Gastrocnemius medialis (tissue), 4 donors: Measurements from ENCODE around the gene PCSK1. TPM values are rescaled to one million over a fixed set of nuclear protein-coding genes. Genes with fewer than 3 reads are reported as not detected.

Source experiments
- ATAC-seq, 2 donors: fragments of 150-250 bp; one replicate each; pipeline ENCODE4 v1.9.1; 2016
- DNase-seq, 2 donors: peaks; one replicate each; pipeline ENCODE4 v3.0.0-alpha.2; 2019
- H3K27ac ChIP-seq, 4 donors: fragments of 200-600 bp; sonication (generic); 1 replicate in 1 of 4; 2 replicates in 3 of 4; pipeline ENCODE4 v1.5.1; 2016 to 2018; ENCODE audit warnings: mild to moderate bottlenecking in 2 of 4, moderate library complexity in 1 of 4
- H3K27me3 ChIP-seq, 3 donors: fragments of 200-600 bp; sonication (generic) in 2 of 3; 1 replicate in 1 of 3; 2 replicates in 2 of 3; pipeline versions ENCODE4 v1.5.1 to v1.6.0; 2016 to 2019; ENCODE audit warnings: mild to moderate bottlenecking in 1 of 3, moderate library complexity in 1 of 3
- H3K36me3 ChIP-seq, 2 donors: fragments of 200-600 bp; sonication (generic) in 1 of 2; one replicate each; pipeline ENCODE4 v1.5.1; 2017 to 2018
- H3K4me1 ChIP-seq, 2 donors: fragments of 200-600 bp; sonication (generic) in 1 of 2; one replicate each; pipeline ENCODE4 v1.5.1; 2016 to 2017; ENCODE audit warnings: mild to moderate bottlenecking in 2 of 2
- H3K4me3 ChIP-seq, 4 donors: fragments of 200-600 bp; sonication (generic) in 3 of 4; 1 replicate in 1 of 4; 2 replicates in 3 of 4; pipeline ENCODE4 v1.5.1; 2016 to 2019; ENCODE audit warnings: mild to moderate bottlenecking in 2 of 4
- H3K9me3 ChIP-seq, 3 donors: fragments of 200-600 bp; sonication (generic) in 2 of 3; 1 replicate in 1 of 3; 2 replicates in 2 of 3; pipeline ENCODE4 v1.5.1; 2016 to 2019
- in situ Hi-C, 4 donors: fragments of 200-750 bp; cut with MboI; loops; one replicate each; pipeline versions ENCODE4 v1.15.0 to v1.8.0; 2017; ENCODE audit warnings: low sequenced_read_pairs in 4 of 4
- intact Hi-C: fragments of 100-400 bp; cut with DNase I; formaldehyde crosslinking; loops from one replicate; pipeline ENCODE4 v1.15.1; 2023; ENCODE audit warnings: low total_unique reads
- total RNA-seq, 4 donors: library from RNA; depleted of rRNA; stranded (reverse); fragments of >200 nt; gene quantifications; one replicate each; pipeline versions ENCODE4 v1.1.0 to v1.2.3, GENCODE V29; 2016
- TF ChIP-seq, protein P1 (sequence below), 5 experiments: fragments of 450-650 bp in 3 of 5; fragments of 200-600 bp in 2 of 5; sonication (generic) in 2 of 5; IDR thresholded peaks in 4 of 5; conservative IDR thresholded peaks in 1 of 5; 1 replicate in 4 of 5; 2 replicates in 1 of 5; pipeline ENCODE4 v1.5.1; 2016 to 2019; ENCODE audit warnings: antibody characterized with exemption in 5 of 5, mild to moderate bottlenecking in 3 of 5, moderate library complexity in 3 of 5

Gene PCSK1
- total RNA-seq, 4 donors from 2014 or later = 0.07 to 1.4 TPM; not detected in 2

GRCh38 chr5:96342581-96342980 is 90.5 kb downstream of the PCSK1 start:
- Histone ChIP-seq H3K4me3 (no peak overlapping the region), H3K9me3 (no peaks in the 10 kb centered on the region), H3K27ac (no peak overlapping the region), H3K27me3 (no peaks in the 10 kb centered on the region), H3K36me3 (no peaks in the 10 kb centered on the region), H3K4me1 (peaks cover 22 to 27% of the 10 kb centered on the region in 2 donors)
- no peak for ATAC-seq
- no peak for DNase-seq
- intact Hi-C loops = loop anchor here (10.0 kb wide), 1 partner anchor 822 kb away; no protein-coding TSS in a partner anchor
- in situ Hi-C loops = loop anchor here (5.0 to 25.0 kb wide), 6 partner anchors 255 to 705 kb away; partner anchors contain the start of genes ELL2 (in 2 of the 4) and RFESD (in 1 of the 4)
- TF ChIP-seq, protein P1, sequence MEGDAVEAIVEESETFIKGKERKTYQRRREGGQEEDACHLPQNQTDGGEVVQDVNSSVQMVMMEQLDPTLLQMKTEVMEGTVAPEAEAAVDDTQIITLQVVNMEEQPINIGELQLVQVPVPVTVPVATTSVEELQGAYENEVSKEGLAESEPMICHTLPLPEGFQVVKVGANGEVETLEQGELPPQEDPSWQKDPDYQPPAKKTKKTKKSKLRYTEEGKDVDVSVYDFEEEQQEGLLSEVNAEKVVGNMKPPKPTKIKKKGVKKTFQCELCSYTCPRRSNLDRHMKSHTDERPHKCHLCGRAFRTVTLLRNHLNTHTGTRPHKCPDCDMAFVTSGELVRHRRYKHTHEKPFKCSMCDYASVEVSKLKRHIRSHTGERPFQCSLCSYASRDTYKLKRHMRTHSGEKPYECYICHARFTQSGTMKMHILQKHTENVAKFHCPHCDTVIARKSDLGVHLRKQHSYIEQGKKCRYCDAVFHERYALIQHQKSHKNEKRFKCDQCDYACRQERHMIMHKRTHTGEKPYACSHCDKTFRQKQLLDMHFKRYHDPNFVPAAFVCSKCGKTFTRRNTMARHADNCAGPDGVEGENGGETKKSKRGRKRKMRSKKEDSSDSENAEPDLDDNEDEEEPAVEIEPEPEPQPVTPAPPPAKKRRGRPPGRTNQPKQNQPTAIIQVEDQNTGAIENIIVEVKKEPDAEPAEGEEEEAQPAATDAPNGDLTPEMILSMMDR (IDR thresholded peaks at IDR 0.05 in 4 of 5, conservative IDR thresholded peaks at IDR 0.05 in 1 of 5) = no peak

Other genes starting within 250 kb of the PCSK1 start
- 100 to 1,000 TPM; 321 to 971 (median 445) TPM for gene CAST, start 229.1 kb upstream of the PCSK1 start, total RNA-seq